Measurements from ENCODE around the gene ENKD1.

Gene ENKD1

GRCh38 chr16:67652578-67653127 is 13.9 kb downstream of the ENKD1 start:
- in situ Hi-C loops (cut with HindIII; ENCODE audit: low sequenced_read_pairs): no loop called here

- in situ Hi-C loops (cut with HindIII; ENCODE audit: low sequenced_read_pairs): no loop called here
Measured at GRCh38 chr16:67651847-67652246, 14.7 kb downstream of the ENKD1 start.

GRCh38 chr16:67651039-67651438 is 15.5 kb downstream of the ENKD1 start:
- in situ Hi-C loops (cut with HindIII; ENCODE audit: low sequenced_read_pairs): no loop called here

- in situ Hi-C loops (cut with HindIII; ENCODE audit: low sequenced_read_pairs): no loop called here
Measured at GRCh38 chr16:67650023-67650422, 16.5 kb downstream of the ENKD1 start.

- in situ Hi-C loops (cut with HindIII; ENCODE audit: low sequenced_read_pairs): no loop called here
Measured at GRCh38 chr16:67649494-67649931, 17.0 kb downstream of the ENKD1 start.

- in situ Hi-C loops (cut with HindIII; ENCODE audit: low sequenced_read_pairs): no loop called here
Measured at GRCh38 chr16:67648764-67649407, 17.7 kb downstream of the ENKD1 start.

- in situ Hi-C loops (cut with HindIII; ENCODE audit: low sequenced_read_pairs): no loop called here
Measured at GRCh38 chr16:67648088-67648763, 18.3 kb downstream of the ENKD1 start.

- in situ Hi-C loops (cut with HindIII; ENCODE audit: low sequenced_read_pairs): no loop called here
Measured at GRCh38 chr16:67647681-67648080, 18.9 kb downstream of the ENKD1 start.

GRCh38 chr16:67647111-67647651 is 19.4 kb downstream of the ENKD1 start:
- in situ Hi-C loops (cut with HindIII; ENCODE audit: low sequenced_read_pairs): no loop called here

- in situ Hi-C loops (cut with HindIII; ENCODE audit: low sequenced_read_pairs): no loop called here
Measured at GRCh38 chr16:67645397-67646121, 21.0 kb downstream of the ENKD1 start.

- in situ Hi-C loops (cut with HindIII; ENCODE audit: low sequenced_read_pairs): no loop called here
Measured at GRCh38 chr16:67644038-67644437, 22.5 kb downstream of the ENKD1 start.

- in situ Hi-C loops (cut with HindIII; ENCODE audit: low sequenced_read_pairs): no loop called here
Measured at GRCh38 chr16:67641779-67642708, 24.5 kb downstream of the ENKD1 start.

GRCh38 chr16:67637625-67638024 is 28.9 kb downstream of the ENKD1 start:
- in situ Hi-C loops (cut with HindIII; ENCODE audit: low sequenced_read_pairs): no loop called here

GRCh38 chr16:67636713-67637112 is 29.8 kb downstream of the ENKD1 start:
- in situ Hi-C loops (cut with HindIII; ENCODE audit: low sequenced_read_pairs): no loop called here

- in situ Hi-C loops (cut with HindIII; ENCODE audit: low sequenced_read_pairs): no loop called here
Measured at GRCh38 chr16:67632415-67633172, 34.0 kb downstream of the ENKD1 start.

GRCh38 chr16:67628216-67628615 is 38.3 kb downstream of the ENKD1 start:
- in situ Hi-C loops (cut with HindIII; ENCODE audit: low sequenced_read_pairs): no loop called here

- in situ Hi-C loops (cut with HindIII; ENCODE audit: low sequenced_read_pairs): no loop called here
Measured at GRCh38 chr16:67613808-67614207, 52.7 kb downstream of the ENKD1 start.
